Sigmoid colon (tissue), 7 donors: Measurements from ENCODE around the gene SMYD3. TPM values are rescaled to one million over a fixed set of nuclear protein-coding genes. Genes with fewer than 3 reads are reported as not detected.

Source experiments
- DNase-seq: peaks from one replicate; pipeline ENCODE4 v3.0.0-alpha.2; 2019
- H3K27ac ChIP-seq, 4 donors: fragments of 200-600 bp; sonication (generic); one replicate each; pipeline ENCODE4 v1.5.1; 2016 to 2019; ENCODE audit warnings: mild to moderate bottlenecking in 1 of 4
- H3K27me3 ChIP-seq, 3 donors: fragments of 200-600 bp; sonication (generic); one replicate each; pipeline ENCODE4 v1.5.1; 2019; ENCODE audit warnings: mild to moderate bottlenecking in 1 of 3
- H3K36me3 ChIP-seq, 4 donors: fragments of 200-600 bp; sonication (generic); one replicate each; pipeline ENCODE4 v1.5.1; 2016 to 2019
- H3K4me1 ChIP-seq, 4 donors: fragments of 200-600 bp; sonication (generic); one replicate each; pipeline ENCODE4 v1.5.1; 2017 to 2019
- H3K4me3 ChIP-seq, 4 donors: fragments of 200-600 bp; sonication (generic); one replicate each; pipeline ENCODE4 v1.5.1; 2017 to 2019; ENCODE audit warnings: mild to moderate bottlenecking in 2 of 4, moderate library complexity in 1 of 4
- H3K9me3 ChIP-seq, 4 donors: fragments of 200-600 bp in 3 of 4; sonication (generic) in 3 of 4; one replicate each; pipeline versions ENCODE4 v1.5.1 to v1.6.1; 2013 to 2019
- EP300 ChIP-seq, 4 donors: sonication (generic); formaldehyde crosslinking; IDR thresholded peaks; one replicate each; pipeline ENCODE4 v1.6.1; 2017; ENCODE audit warnings: antibody characterized with exemption in 4 of 4
- POLR2A ChIP-seq, 2 donors: fragments of 450-650 bp; IDR thresholded peaks; one replicate each; pipeline ENCODE4 v1.6.1; 2016; ENCODE audit warnings: antibody characterized with exemption in 2 of 2, mild to moderate bottlenecking in 2 of 2, moderate library complexity in 2 of 2
- POLR2AphosphoS5 ChIP-seq, 4 donors: sonication (generic); formaldehyde crosslinking; IDR thresholded peaks; one replicate each; pipeline ENCODE4 v1.6.1; 2017; ENCODE audit warnings: antibody characterized with exemption in 4 of 4
- WGBS, 2 donors: extraction: QIAGEN DNeasy Blood & Tissue Kit; methylation state at CpG; one replicate each; pipeline ENCODE4 v1.1.7; 2013; 5-methylcytosine and 5-hydroxymethylcytosine counted together
- intact Hi-C: fragments of 100-400 bp; cut with DNase I; formaldehyde crosslinking; loops from one replicate; pipeline ENCODE4 v1.15.1; 2023
- polyA plus RNA-seq, 3 donors: library from polyadenylated mRNA; stranded (reverse); fragments of 200-250 nt; gene quantifications; one replicate each; pipeline ENCODE4 v1.2.3, GENCODE V29; 2013
- total RNA-seq, 4 donors: library from RNA; depleted of rRNA; stranded (reverse); fragments of >200 nt; gene quantifications; one replicate each; pipeline ENCODE4 v1.1.0, GENCODE V29; 2016
- TF ChIP-seq, protein P1 (sequence below), 4 experiments: fragments of 450-650 bp in 3 of 4; fragments of 200-600 bp in 1 of 4; IDR thresholded peaks; one replicate each; pipeline ENCODE4 v1.5.1; 2016 to 2019; ENCODE audit warnings: antibody characterized with exemption in 4 of 4, mild to moderate bottlenecking in 3 of 4, moderate library complexity in 2 of 4
- donor health status: healthy with polysubstance abuse.
- donor health status: Bipolar disorder and iron deficiency.
- donor health status: healthy.

The SMYD3 gene
- total and polyA plus RNA-seq, 7 donors, result 8.7 to 23.8 (median 17.1) TPM

DNA sequence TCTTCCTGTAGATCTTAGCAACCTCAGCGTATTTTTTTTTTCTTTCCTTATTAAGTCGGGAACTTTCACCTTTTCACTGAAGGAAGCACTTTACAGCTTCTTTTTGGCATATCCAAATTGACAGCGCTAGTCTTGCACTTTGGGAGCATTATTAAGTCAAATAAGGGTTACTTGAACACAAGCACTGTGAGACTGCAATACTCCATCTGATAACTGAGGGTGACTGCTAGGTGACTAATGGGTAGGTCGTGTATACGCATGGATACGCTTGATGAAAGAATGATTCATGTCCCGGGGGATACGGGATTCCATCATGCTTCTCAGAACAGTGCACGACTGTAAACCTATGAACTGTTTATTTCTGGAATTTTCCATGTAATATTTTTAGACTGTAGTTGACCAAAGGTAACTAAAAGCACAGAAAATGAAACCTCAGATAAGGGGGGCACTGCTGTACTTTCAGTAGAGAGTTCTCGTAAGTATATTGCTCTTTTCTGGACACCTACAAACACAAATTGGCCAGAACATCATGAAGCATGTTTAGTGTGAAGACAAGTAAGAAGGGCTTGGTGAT lies 364.7 kb downstream of the SMYD3 start:
- intact Hi-C loops, result no loop called here
- DNase-seq, result no peak
- no peaks in the 10 kb centered on the region for H3K4me1 ChIP-seq
- H3K4me3 ChIP-seq, result no peak overlapping the region
- WGBS, 2 donors, result 88 to 90% methylated on average over 10 of the region's 10 CpGs
- no peaks in the 10 kb centered on the region for H3K36me3 ChIP-seq
- no peaks in the 10 kb centered on the region for H3K27me3 ChIP-seq
- no peak overlapping the region for H3K27ac ChIP-seq
- TF ChIP-seq EP300 (IDR thresholded peaks at IDR 0.05) (no peak), POLR2AphosphoS5 (IDR thresholded peaks at IDR 0.05) (no peak), POLR2A (IDR thresholded peaks at IDR 0.05) (no peak)
- TF ChIP-seq, protein P1, sequence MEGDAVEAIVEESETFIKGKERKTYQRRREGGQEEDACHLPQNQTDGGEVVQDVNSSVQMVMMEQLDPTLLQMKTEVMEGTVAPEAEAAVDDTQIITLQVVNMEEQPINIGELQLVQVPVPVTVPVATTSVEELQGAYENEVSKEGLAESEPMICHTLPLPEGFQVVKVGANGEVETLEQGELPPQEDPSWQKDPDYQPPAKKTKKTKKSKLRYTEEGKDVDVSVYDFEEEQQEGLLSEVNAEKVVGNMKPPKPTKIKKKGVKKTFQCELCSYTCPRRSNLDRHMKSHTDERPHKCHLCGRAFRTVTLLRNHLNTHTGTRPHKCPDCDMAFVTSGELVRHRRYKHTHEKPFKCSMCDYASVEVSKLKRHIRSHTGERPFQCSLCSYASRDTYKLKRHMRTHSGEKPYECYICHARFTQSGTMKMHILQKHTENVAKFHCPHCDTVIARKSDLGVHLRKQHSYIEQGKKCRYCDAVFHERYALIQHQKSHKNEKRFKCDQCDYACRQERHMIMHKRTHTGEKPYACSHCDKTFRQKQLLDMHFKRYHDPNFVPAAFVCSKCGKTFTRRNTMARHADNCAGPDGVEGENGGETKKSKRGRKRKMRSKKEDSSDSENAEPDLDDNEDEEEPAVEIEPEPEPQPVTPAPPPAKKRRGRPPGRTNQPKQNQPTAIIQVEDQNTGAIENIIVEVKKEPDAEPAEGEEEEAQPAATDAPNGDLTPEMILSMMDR (IDR thresholded peaks at IDR 0.05), result no peak
- H3K9me3 ChIP-seq, result no peaks in the 10 kb centered on the region

DNA sequence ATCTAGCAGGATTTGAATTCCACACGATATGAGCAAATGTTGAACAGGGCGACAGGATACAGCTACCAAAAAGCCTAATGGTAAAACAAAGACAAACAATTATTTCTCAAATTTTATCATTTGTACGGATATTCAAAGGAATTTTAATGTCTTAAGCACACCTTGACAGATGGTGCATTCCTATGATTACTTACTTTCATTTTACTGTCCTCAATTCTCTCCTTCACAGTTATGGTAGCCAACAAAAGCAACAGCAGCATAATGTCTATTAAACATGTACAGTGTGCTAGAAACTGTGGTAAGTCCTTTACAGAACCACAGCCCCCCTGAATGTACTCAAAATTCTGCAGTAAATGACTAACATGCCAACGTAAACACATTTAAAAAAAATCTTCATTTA lies 365.8 kb downstream of the SMYD3 start:
- Histone ChIP-seq H3K4me1 (no peaks in the 10 kb centered on the region), H3K4me3 (no peak overlapping the region), H3K27ac (no peak overlapping the region), H3K27me3 (no peaks in the 10 kb centered on the region), H3K9me3 (no peaks in the 10 kb centered on the region), H3K36me3 (no peaks in the 10 kb centered on the region)
- WGBS, 2 donors, result 91 to 95% methylated on average over 4 of the region's 4 CpGs
- intact Hi-C loops, result no loop called here
- no peak for DNase-seq
- TF ChIP-seq, protein P1 (IDR thresholded peaks at IDR 0.05), result no peak
- TF ChIP-seq POLR2A (IDR thresholded peaks at IDR 0.05), result no peak
- no peak for TF ChIP-seq EP300 (IDR thresholded peaks at IDR 0.05)
- no peak for TF ChIP-seq POLR2AphosphoS5 (IDR thresholded peaks at IDR 0.05)

DNA sequence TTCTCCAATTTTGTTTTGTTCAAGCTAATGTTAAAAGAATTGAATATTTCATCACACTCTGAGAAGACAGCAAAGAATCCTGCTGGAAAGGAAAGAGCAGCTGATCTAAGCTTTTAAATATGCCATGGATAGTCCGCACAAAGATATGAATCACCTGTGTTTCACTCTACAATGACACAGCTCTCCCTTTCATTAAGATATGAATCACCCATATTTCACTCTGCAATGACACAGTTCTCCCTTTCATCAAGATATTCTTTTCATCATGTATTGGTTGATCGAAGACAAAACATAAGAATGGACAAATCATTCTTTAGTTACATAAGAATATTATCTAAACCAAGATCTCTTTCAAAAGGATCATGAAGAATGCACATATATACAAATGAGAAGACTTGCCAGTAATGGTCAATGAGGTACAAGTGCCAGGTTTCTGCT lies 367.3 kb downstream of the SMYD3 start:
- H3K9me3 ChIP-seq, result no peaks in the 10 kb centered on the region
- no peak overlapping the region for H3K4me3 ChIP-seq
- no peaks in the 10 kb centered on the region for H3K27me3 ChIP-seq
- no peak overlapping the region for H3K27ac ChIP-seq
- TF ChIP-seq, protein P1 (IDR thresholded peaks at IDR 0.05), result no peak
- no peak for TF ChIP-seq POLR2AphosphoS5 (IDR thresholded peaks at IDR 0.05)
- TF ChIP-seq EP300 (IDR thresholded peaks at IDR 0.05), result no peak
- TF ChIP-seq POLR2A (IDR thresholded peaks at IDR 0.05), result no peak
- intact Hi-C loops, result no loop called here
- no peaks in the 10 kb centered on the region for H3K4me1 ChIP-seq
- WGBS, 2 donors, result 89 to 92% methylated on average over 2 of the region's 2 CpGs
- no peak for DNase-seq
- no peaks in the 10 kb centered on the region for H3K36me3 ChIP-seq

DNA sequence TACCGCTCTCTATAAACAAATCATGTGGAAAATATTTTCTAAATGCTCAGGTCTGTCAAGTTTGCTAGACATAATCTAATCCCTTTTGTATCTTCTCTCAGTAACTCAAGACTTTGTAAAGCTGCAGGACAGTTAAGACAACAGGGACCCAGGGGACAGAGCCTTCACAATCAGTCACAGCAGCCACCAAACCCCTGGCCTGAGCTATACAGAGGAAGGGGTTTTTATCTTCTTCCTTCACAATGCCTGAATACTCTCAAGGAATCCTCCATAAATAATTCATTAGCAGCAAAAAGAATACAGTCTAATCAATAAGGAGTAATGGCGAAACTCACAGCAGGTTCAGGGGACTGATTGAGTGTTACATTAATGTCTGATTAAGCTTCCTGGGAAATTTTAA lies 368.3 kb downstream of the SMYD3 start:
- WGBS, 2 donors, result 48 to 75% methylated on average over 2 of the region's 2 CpGs
- Histone ChIP-seq H3K27me3 (no peaks in the 10 kb centered on the region), H3K4me3 (no peak overlapping the region), H3K9me3 (no peaks in the 10 kb centered on the region), H3K4me1 (no peaks in the 10 kb centered on the region), H3K27ac (no peak overlapping the region), H3K36me3 (no peaks in the 10 kb centered on the region)
- no peak for DNase-seq
- TF ChIP-seq POLR2AphosphoS5 (IDR thresholded peaks at IDR 0.05) (no peak), EP300 (IDR thresholded peaks at IDR 0.05) (no peak), POLR2A (IDR thresholded peaks at IDR 0.05) (no peak)
- TF ChIP-seq, protein P1 (IDR thresholded peaks at IDR 0.05), result no peak
- intact Hi-C loops, result no loop called here

DNA sequence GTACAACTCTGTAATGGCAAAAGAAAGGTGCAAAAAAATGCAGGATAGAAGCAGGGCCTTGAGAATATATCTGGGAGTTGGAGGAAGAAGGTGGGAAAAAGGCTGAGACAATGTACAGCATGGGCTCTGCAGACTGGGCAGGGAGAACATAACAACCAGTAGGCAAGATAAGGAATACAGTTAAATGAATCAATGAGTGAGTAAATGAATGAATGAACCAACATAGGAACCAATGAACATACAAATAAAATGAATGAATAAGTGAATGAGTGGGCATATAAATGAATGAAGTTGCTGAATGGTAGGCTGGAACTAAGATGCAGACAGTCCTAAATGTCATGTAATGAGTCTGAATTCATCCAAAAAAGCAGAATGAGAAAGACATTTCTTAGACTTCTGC lies 370.6 kb downstream of the SMYD3 start:
- intact Hi-C loops, result no loop called here
- no peak for DNase-seq
- H3K4me1 ChIP-seq, result no peaks in the 10 kb centered on the region
- H3K27ac ChIP-seq, result no peak overlapping the region
- H3K27me3 ChIP-seq, result no peaks in the 10 kb centered on the region
- H3K4me3 ChIP-seq, result no peak overlapping the region
- no peaks in the 10 kb centered on the region for H3K9me3 ChIP-seq
- no peak for TF ChIP-seq EP300 (IDR thresholded peaks at IDR 0.05)
- TF ChIP-seq, protein P1 (IDR thresholded peaks at IDR 0.05), result no peak
- H3K36me3 ChIP-seq, result no peaks in the 10 kb centered on the region
